Bronchial epithelial cell (primary cell): Measurements from ENCODE around the gene BAHCC1. TPM values are rescaled to one million over a fixed set of nuclear protein-coding genes. Genes with fewer than 3 reads are reported as not detected.

Source experiments
- DNase-seq: peaks from one replicate; pipeline ENCODE4 v3.0.0-alpha.2; 2010; ENCODE audit warnings: low read depth
- FAIRE-seq: peaks from 2 replicates; lab custom pipeline; 2011; peaks lifted over from hg19 to GRCh38; lab: Jason Lieb, UNC
- H3K27me3 ChIP-seq: 2 replicates; pipeline ENCODE4 v1.5.1; 2011; ENCODE audit warnings: low read length; ENCODE audit not compliant: control insufficient read depth, insufficient read depth
- H3K36me3 ChIP-seq: 2 replicates; pipeline ENCODE4 v1.5.1; 2011; ENCODE audit warnings: low read length; ENCODE audit not compliant: control insufficient read depth, insufficient read depth
- H3K4me3 ChIP-seq: 2 replicates; pipeline ENCODE4 v1.5.1; 2011; ENCODE audit warnings: mild to moderate bottlenecking, low read depth, low read length, control low read depth
- total RNA-seq: library from RNA; depleted of rRNA; stranded (reverse); fragments of >200 nt; gene quantifications from 2 replicates; pipeline ENCODE4 v1.2.1, GENCODE V29; 2014
- TF ChIP-seq, protein P1 (sequence below): IDR thresholded peaks from 2 replicates; pipeline ENCODE4 v1.5.1; 2011; ENCODE audit warnings: mild to moderate bottlenecking, moderate library complexity, low read length, control low read depth, inconsistent platforms; ENCODE audit not compliant: insufficient read depth, severe bottlenecking

The BAHCC1 gene
- total RNA-seq, 1 donor from 2014 or later: 0.79 TPM

DNA sequence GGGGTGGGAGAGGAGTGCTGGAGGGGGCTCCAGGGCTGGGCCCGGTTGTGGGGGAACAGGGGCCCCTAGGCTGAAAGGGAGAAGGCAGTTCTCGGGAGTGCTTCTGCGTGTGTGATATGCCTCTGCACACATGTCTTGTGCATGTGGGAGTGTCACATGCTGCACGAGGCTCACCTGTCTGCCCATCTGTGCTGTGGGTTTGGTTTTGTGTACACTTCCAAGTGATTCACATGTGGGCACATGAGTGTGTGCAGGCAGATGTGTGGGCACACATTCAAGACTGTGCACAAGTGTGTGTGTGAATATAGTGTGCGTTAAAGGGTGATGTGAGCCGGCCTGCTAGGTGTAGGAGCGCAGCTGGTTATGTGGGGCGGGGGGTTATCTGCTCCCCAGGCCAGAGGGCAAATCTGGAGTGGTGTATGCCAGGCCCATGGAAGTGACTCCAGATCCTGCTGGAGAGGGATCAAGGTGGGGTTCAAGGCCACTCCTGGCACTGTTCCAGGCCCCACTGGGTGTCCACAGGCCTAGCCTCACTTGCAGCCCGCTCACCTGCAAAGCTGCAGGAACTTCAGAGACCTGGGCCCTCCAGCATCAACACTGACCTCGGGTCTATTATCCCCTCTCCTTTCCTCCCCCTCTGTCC, 3.8 kb upstream of the BAHCC1 start:
- FAIRE-seq (no peak), DNase-seq (no peak)
- TF ChIP-seq, protein P1, sequence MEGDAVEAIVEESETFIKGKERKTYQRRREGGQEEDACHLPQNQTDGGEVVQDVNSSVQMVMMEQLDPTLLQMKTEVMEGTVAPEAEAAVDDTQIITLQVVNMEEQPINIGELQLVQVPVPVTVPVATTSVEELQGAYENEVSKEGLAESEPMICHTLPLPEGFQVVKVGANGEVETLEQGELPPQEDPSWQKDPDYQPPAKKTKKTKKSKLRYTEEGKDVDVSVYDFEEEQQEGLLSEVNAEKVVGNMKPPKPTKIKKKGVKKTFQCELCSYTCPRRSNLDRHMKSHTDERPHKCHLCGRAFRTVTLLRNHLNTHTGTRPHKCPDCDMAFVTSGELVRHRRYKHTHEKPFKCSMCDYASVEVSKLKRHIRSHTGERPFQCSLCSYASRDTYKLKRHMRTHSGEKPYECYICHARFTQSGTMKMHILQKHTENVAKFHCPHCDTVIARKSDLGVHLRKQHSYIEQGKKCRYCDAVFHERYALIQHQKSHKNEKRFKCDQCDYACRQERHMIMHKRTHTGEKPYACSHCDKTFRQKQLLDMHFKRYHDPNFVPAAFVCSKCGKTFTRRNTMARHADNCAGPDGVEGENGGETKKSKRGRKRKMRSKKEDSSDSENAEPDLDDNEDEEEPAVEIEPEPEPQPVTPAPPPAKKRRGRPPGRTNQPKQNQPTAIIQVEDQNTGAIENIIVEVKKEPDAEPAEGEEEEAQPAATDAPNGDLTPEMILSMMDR: no peak
- Histone ChIP-seq H3K36me3 (no peaks in the 10 kb centered on the region), H3K27me3 (no peaks in the 10 kb centered on the region), H3K4me3 (no peak overlapping the region)

DNA sequence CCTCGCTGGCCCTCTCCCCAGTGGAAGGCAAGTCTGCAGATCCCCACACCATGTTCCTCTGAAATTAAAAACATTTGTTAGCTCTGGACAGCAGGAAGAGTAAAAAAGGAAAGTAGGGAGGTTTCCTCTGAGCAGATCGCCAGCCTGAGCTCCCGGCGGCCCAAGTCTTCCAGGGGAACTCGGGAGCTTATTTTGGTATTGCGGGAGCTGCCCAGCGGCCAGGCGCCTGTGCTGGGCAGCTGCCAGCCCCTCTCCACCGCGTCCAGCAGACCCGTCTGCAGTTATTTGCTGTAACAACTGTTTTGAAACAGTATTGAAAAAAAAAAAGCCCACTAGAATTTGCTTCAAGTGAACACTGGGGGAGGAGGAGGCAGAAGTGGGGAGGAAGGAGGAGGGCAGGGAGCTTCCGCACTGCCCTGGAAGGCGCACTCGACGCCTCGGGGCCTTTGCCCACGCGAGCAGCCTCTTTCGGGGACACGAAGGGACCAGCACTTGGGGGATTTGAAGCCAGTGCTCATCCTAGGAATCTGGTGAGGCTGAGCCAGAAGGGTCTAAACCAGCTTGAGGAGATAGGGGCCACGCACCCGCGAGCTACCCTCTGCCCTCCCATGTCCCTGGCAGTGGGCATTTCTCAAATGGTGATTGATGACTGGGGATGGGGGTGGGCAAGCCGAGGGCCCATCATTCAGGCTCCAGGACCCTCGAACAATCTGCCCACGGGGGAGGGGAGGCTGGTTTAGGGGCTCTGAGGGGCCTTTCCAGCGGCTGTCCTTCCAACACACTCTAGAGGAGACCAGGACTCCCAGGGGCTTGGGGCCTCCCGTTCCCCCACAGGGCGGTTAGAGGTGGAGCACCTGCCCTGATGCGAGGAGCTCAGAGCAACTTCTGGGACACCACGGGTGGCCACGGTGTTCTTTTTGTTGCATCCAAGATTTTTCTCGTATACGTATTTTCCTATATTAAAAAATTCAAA, 3.0 kb upstream of the BAHCC1 start:
- no peaks in the 10 kb centered on the region for H3K27me3 ChIP-seq
- DNase-seq (no peak), FAIRE-seq (no peak)
- H3K4me3 ChIP-seq: peak overlapping the region; percentile 60
- no peaks in the 10 kb centered on the region for H3K36me3 ChIP-seq
- TF ChIP-seq, protein P1: no peak

DNA sequence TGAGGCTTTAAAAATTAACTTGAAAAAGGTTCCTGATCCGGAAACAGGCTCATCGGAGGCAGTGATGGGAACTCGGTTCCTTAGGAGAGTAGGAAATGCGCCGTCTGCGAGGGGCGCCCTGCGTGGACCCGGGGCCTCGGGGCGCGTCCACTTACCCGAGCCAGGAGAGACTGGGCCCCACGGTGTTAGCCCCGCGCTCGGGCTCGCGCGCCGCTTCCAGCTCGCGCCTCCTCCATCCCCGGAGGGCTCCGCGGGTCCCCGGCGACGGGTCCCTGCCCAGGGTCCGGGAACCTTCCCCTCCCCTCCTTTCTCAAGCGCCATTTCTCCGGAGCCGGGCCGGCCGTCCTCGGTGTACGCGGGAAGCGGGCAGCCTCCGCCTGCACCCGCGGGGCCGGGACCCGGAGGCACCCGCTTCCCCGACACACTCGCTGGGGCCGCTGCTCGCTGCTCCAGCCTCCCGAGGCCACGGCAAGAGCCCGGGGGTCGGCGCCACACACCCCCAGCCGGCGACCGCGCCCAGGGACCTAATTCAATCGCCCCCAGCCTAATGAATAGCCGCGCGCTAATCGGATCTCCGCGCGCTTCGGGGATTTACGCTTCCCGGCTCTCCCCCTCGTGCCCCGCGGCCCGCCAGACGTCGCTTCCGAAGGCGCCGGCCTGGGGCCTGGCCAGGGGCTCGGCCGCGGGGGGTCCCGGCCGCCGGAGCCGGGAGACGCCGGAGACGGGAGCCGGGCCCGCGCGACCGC, 2.2 kb upstream of the BAHCC1 start:
- DNase-seq (no peak), FAIRE-seq (no peak)
- TF ChIP-seq, protein P1: no peak
- H3K4me3 ChIP-seq: peak overlapping the region; percentile 60
- H3K36me3 ChIP-seq: no peaks in the 10 kb centered on the region
- H3K27me3 ChIP-seq: no peaks in the 10 kb centered on the region

DNA sequence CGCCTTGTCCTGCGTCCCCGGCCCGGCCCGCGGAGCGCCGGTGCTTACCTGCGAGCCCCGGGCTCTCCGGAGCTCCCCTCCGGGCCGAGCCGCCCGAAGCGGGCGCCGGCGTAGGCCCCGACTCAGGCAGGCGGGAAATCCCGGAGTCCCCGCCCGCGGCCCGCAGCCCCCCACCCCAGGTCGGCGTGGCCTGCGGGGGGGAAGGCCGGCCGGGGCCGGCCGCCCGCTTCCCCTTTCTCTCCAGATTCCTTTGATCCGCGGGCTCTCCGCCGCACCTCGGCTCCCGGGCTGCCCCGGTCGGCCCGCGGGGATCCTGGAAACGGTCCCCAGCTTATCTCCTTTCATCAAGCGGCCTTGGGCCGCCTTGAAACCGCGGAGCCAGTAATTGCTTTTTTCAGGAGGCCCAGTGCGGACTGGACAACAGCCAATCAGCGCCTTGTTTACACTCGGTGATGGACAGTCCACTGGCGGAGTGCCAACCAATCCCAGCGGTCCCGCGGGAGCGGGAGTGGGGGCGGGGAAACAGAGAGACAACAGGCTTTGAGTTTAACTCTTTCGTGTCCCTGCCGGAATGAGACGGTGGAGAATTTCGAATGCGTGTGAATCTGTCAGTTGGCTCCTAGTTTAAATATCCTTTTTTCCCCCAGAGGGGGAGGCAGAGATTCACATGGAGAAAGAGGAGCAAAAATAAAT, 1.4 kb upstream of the BAHCC1 start:
- FAIRE-seq: no peak
- TF ChIP-seq, protein P1: no peak

DNA sequence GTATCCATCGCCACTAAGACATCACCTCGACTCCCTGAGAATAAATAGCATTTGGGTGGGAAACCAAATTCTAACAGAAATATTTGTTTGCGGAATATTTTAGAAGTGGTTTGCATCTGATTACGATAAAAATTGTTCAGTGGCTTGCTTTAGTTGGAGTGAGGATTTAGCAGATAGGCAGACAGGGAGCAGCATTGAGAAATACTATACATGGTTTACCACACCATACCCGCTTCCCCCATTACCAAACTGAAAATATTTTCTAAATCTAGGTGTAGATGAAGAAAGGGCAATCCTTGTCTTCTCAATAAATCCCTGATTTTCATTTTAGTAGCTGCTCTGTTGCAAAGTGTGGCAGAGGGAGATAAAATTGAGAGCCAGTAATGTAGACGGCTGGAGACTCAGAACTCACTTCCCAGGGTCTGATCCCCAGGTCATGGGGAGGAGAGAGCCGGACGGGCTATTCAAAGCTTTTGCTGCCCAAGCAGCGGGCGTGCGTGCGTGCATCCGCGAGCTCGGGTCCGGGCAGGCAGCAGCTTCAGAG, 808 bp upstream of the BAHCC1 start:
- no peaks in the 10 kb centered on the region for H3K27me3 ChIP-seq
- no peaks in the 10 kb centered on the region for H3K36me3 ChIP-seq
- H3K4me3 ChIP-seq: no peak overlapping the region
- FAIRE-seq (no peak), DNase-seq (no peak)
- TF ChIP-seq, protein P1: no peak

More for the DNA sequence above, 1.4 kb upstream of the BAHCC1 start:
- peak; percentile 98 for DNase-seq
- Histone ChIP-seq H3K27me3 (no peaks in the 10 kb centered on the region), H3K4me3 (peak overlapping the region; percentile 60), H3K36me3 (no peaks in the 10 kb centered on the region)
